SU-DHL-6 (cell line): ENCODE measurements around the gene SERPINC1.

Experiments used
- CTCF ChIP-seq: fragments of 200-600 bp; sonication (generic); IDR thresholded peaks from one replicate; pipeline ENCODE4 v1.5.1; 2017; ENCODE audit warnings: antibody characterized with exemption, mild to moderate bottlenecking, low read length, moderate library complexity; ENCODE audit not compliant: insufficient read depth, poor library complexity, severe bottlenecking
- EZH2phosphoT487 ChIP-seq: fragments of 200-600 bp; sonication (generic), shearing (Covaris generic); conservative IDR thresholded peaks from 2 replicates; pipeline ENCODE4 v1.6.1; 2018; ENCODE audit warnings: mild to moderate bottlenecking, antibody characterized with exemption, low read length, moderate library complexity, mixed read lengths

GRCh38 chr1:173866413-173867115 lies 50.6 kb downstream of the SERPINC1 start:
- TF ChIP-seq CTCF, result no peak
- no peak for TF ChIP-seq EZH2phosphoT487
